Melanocyte of skin (primary cell): Measurements from ENCODE around the gene RIPK3. TPM values are rescaled to one million over a fixed set of nuclear protein-coding genes. Genes with fewer than 3 reads are reported as not detected.

Experiments
- small RNA-seq, 2 donors: library from RNA; depleted of rRNA; stranded (forward); fragments of <200 nt; gene quantifications; one replicate each; pipeline ENCODE3, GENCODE V24; 2012
- total RNA-seq, 2 donors: library from RNA; depleted of rRNA; stranded (reverse); fragments of >200 nt; gene quantifications; 2 replicates each; pipeline ENCODE4 v1.2.3, GENCODE V29; 2012

RIPK3 gene
- 1 to 10 TPM; 3.4 to 3.7 TPM for total RNA-seq

DNA sequence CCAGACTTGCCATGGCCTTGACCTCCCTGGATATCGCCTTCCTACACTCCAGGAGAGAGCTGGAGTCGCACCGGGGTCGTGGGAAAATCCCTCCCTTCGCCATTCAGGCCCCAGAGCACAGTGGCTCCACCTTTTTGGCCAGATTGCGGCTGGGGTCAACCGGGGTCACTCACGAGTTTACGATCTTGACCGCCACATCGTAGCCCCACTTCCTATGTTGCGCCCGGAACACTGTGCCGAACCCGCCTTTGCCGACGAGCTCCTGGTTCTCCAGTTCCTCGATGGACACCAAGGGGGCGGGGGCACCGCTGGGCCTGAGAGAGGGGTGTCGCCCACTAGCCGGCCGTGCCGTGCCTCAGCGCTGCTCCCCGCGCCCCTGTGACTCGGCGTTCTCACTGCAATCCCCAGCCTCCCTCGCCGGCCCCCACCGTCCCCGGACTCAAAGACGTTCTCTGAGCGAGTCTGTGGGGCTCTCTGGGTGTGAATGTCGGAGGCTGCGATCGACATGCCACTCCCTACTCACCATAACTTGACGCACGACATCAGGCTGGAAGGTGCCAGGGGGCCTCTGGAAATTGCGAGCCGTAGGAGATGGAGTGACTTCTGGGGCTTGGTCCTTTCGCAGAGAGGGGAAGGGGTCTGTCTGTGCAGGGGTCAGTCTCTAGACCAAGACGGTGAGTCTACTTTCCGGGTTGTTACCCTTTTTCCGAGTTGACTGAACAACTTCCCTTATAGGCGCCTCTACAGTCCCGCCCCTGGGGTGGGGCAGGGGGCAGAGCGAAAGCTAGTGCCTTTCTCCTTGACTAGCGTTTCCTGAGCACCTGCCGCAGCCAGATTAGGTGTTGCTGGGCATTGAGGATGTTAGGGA lies at the start of gene RIPK3:
Gene RIPK3, minus strand, starts transcription at position 708 of the 868 bp plus-strand sequence. Its CDS starts 165 bp downstream, at position 543.

DNA sequence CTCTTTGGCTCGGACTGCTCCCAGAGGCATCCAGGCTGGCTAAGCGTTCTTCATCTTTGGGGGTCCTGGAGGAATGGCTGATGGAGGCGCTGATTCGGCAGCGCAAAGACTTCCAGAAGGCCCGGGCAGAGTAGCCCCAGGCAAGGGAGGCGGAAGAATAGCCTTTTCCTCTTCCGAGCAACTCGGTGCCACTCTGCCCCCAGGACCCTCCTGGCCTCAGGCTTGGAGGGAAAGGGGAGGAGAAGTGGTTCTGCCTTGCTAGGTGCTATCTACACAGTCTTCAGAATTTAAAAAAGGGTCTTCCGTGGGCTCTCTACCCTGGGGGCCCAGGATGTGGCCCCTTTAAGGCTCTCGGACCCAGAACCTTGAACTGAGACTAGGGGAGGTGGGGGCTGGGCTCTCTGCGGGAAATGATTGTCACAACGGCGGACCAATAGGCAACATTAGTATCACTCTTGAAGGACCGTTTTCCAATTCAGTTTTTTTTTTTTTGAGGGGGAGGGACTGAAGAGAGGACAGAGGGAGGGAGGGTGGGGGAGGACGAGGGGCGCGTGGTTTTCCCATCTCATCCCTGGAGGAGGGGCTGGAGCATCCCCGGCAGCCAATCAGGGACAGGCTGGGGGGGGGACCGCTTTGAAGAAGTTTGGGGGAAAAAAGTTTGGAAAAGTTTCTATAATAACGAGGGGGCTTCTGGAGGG lies 27.9 kb upstream of the RIPK3 start, which contains the start of gene NFATC4:
Gene NFATC4, plus strand, starts transcription at position 671 of the 698 bp plus-strand sequence. CDS start 157 bp downstream, outside the sequence.

DNA sequence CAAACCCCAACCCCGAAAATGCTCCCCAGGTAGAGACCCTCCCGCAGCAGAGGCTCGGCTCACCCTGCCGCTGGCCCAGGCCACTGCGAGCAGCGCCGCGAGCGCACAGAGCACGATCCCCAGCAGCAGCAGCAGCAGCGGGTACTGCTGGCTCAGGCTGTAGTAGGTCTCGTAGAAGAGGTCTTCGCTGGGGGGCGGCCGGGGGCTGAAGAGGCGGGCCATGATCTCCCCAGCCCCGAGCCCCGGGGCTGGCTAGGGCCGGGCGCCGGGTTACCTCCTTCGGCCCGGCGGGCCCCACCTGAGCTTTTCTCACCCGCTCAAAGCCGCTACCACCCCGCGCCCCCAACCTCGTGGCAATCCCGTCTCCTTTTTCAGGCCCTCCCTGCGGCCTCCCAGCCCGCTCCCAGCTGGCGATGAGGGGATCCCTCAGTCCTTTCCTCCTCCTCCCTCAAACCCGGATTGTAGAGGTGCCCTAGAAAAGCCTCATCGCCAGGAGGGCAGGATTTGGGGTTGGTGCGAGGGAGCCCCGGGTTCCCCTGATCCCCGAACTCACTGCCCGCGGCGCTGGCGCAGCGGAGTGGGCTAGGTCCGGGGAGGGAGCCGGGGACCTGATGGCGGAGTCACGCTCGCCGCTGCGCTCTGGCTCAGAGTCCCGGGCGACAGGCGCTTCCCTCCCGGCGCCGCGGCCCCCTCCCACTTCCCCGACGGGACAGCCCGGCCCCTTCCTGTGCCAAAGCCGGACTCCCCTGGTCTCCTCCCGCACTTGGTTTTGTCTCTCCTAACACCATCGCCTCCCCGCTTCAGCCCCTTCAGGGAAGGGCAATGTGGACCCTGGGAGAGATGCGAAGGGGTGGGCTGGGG lies 5.1 kb downstream of the RIPK3 start, which contains the start of gene ADCY4:
Gene ADCY4, minus strand, starts transcription at position 641 of the 861 bp plus-strand sequence. Its CDS starts 419 bp downstream, at position 222.

DNA sequence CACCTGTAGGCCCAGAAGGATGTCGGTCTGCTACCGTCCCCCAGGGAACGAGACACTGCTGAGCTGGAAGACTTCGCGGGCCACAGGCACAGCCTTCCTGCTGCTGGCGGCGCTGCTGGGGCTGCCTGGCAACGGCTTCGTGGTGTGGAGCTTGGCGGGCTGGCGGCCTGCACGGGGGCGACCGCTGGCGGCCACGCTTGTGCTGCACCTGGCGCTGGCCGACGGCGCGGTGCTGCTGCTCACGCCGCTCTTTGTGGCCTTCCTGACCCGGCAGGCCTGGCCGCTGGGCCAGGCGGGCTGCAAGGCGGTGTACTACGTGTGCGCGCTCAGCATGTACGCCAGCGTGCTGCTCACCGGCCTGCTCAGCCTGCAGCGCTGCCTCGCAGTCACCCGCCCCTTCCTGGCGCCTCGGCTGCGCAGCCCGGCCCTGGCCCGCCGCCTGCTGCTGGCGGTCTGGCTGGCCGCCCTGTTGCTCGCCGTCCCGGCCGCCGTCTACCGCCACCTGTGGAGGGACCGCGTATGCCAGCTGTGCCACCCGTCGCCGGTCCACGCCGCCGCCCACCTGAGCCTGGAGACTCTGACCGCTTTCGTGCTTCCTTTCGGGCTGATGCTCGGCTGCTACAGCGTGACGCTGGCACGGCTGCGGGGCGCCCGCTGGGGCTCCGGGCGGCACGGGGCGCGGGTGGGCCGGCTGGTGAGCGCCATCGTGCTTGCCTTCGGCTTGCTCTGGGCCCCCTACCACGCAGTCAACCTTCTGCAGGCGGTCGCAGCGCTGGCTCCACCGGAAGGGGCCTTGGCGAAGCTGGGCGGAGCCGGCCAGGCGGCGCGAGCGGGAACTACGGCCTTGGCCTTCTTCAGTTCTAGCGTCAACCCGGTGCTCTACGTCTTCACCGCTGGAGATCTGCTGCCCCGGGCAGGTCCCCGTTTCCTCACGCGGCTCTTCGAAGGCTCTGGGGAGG lies 28.9 kb downstream of the RIPK3 start, which contains the start of gene LTB4R:
Gene LTB4R, plus strand, starts transcription at position 857 of the 959 bp plus-strand sequence. CDS start 4,150 bp downstream, outside the sequence.

DNA sequence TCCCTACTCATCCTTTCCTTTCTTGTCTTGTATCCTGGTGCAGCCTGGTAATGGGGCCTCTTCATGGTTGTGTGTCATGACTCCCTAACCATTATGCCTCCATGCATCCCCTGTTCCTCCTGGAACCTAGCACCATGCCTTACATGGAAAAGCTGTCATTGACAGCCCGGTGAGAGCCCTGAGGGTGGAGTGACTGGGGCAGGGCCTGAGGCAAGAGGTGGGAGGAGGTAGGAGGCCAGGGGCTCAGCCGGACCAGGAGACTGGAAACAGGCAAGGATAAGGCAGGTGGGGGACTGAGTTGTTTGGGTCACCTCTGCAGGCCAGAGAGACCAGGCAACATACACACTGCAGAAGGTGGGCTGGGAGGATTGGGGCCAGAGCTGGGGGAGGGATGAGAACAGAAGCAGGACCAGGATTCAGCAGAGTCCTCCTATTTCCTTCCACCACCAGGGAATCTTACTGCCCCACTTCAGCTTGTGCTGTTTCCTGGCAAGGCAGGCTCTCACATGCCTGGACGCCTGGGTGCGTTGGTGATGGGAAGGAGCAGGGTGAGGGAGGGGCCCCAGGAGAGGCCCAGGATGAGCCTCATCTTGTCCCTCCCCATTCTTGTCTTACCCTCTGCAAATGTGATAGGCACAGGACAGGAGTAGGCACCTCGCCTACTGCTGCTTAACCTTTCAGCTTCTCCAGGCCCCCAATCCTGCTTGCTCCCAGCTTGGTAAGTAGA lies 30.1 kb downstream of the RIPK3 start, which contains the start of gene LTB4R2:
Gene LTB4R2, plus strand, starts transcription at position 603 of the 727 bp plus-strand sequence. CDS start 525 bp downstream, outside the sequence.

DNA sequence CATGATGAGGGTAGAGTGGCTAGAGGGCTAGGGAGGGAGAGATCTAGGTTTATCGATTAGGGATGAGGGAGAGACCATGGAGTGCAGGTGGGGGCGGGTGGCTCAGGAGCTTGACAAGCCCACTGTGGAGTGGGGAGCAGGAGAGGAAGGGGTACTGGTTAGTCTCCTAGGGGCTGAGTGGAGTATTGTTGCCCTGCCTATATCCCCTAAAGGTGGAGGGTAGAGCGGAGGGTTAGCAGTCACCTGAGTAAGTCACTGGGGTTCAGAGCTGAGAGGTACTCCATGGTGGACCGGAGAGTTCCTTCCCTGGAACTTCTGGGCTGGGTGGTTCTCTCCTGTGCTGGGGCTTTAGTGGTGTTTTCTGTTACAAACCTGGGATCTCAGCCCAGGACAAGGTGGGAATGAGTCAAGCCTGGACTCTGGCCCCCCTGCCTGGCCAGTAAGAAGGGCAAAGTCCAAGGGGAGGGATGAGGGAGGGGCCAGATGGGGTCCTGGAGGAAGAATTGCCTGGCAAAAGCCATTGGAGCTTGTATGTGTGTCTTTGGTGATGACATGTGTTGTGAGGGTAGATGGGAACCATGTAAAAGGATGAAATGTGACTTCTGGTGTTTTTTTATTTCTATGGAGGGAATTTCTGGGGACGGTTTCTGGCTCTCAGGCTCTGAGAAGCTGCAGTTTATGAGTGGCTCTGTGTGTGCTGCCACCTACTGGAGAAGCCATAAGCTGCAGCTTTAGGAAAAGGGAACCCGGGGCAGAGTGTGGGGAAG lies 32.0 kb downstream of the RIPK3 start, which contains the start of gene CIDEB:
Gene CIDEB, minus strand, starts transcription at position 403 of the 767 bp plus-strand sequence. Its CDS starts 119 bp downstream, at position 284.

DNA sequence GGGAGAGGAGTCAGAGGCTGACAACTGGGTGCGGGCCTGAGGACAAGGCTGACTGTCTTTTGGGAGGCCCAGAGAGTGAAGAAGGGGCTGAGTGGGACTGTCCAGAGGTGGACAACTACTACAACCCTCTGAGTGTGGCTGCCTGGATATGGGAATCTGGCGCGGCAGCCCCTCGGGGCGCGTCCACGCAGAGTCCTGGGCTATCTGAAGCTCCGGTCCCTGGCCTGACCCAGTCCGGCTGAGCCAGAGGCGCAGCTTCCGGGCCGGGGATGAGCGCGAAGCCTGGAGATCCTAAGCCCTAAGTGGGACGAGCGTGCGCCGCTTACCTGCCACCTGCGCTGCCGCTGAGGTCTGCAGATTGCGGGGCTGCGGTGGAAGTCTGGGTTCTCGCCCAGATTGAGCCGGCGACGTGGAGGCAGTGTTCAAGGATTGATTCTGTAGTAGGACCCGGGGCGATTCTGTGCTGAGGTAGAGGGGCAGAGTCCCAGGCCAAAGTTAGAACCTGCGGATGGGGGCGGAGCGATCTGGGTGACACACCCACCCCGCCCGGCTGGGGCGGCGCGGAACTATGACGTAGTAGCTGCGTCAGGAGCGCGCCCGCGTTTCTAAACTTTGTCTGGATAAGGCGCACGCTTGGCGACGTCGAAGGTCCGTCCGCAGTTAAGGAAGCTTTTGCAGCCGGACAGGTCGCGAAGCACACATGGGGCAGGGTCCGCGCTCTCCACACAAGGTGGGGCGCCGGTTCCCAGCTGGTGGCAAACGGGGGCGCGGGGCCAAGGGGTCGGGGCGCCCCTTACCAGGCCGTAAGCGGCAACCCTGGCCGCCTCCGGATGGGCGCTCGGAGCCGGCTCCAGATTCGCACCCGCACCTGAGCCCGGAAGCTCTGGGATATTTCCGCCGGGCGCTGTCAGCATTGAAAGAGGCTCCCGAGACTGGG lies 40.3 kb downstream of the RIPK3 start, which contains the start of the genes DHRS1 and NOP9:
Gene DHRS1, minus strand, starts transcription at position 526 of the 937 bp plus-strand sequence. CDS start 674 bp downstream, outside the sequence.
Gene NOP9, plus strand, starts transcription at position 596 of the 937 bp plus-strand sequence. Its CDS starts 105 bp downstream, at position 701.

Small RNAs within 50 kb of the gene (small RNA-seq; reads per million reads assigned to genes)
- gene RF00026: 0 reads per million in 2 donors

Other genes with a start within 250 kb of the RIPK3 start
- gene PCK2, start 245.7 kb downstream of the RIPK3 start, total RNA-seq: 10 to 100 TPM in 1 of 2 donors, 1 to 10 TPM in 1; 9.3 to 16.7 TPM
- 10 to 100 TPM; 74.3 to 83.3 TPM for gene DCAF11, start 225.2 kb downstream of the RIPK3 start, total RNA-seq
- 1 to 10 TPM; 1.7 to 2.0 TPM for gene NRL, start 225.0 kb downstream of the RIPK3 start, total RNA-seq
- gene FITM1, start 209.3 kb downstream of the RIPK3 start, total RNA-seq: under 1 TPM in 1 of 2 donors, not detected in 1; 0.34 TPM
- 100 to 1,000 TPM; 116 TPM for gene PSME1, start 203.8 kb downstream of the RIPK3 start, total RNA-seq
- 10 to 100 TPM; 16.9 to 18.6 TPM for gene EMC9, start 198.4 kb downstream of the RIPK3 start, total RNA-seq
- 100 to 1,000 TPM; 163 to 168 TPM for gene PSME2, start 193.4 kb downstream of the RIPK3 start, total RNA-seq
- 10 to 100 TPM; 58.8 to 76.9 TPM for gene RNF31, start 192.5 kb downstream of the RIPK3 start, total RNA-seq
- gene IRF9, start 178.7 kb downstream of the RIPK3 start, total RNA-seq: 100 to 1,000 TPM; 161 to 192 TPM
- gene REC8, start 167.9 kb downstream of the RIPK3 start, total RNA-seq: 10 to 100 TPM in 1 of 2 donors, 1 to 10 TPM in 1; 8.9 to 29.0 TPM
- gene IPO4, start 151.2 kb downstream of the RIPK3 start, total RNA-seq: 10 to 100 TPM; 38.2 to 69.3 TPM
- gene TM9SF1, start 144.6 kb downstream of the RIPK3 start, total RNA-seq: 10 to 100 TPM; 57.6 to 60.9 TPM
- gene TSSK4, start 134.3 kb downstream of the RIPK3 start, total RNA-seq: not detected
- gene CHMP4A, start 126.5 kb downstream of the RIPK3 start, total RNA-seq: 10 to 100 TPM in 1 of 2 donors, 1 to 10 TPM in 1; 8.3 to 12.4 TPM
- gene MDP1, start 123.9 kb downstream of the RIPK3 start, total RNA-seq: 1 to 10 TPM; 3.3 to 7.9 TPM
- gene NEDD8, start 107.6 kb downstream of the RIPK3 start, total RNA-seq: 10 to 100 TPM; 80.2 to 96.6 TPM
- 10 to 100 TPM; 39.9 to 64.6 TPM for gene GMPR2, start 107.1 kb downstream of the RIPK3 start, total RNA-seq
- gene TINF2, start 97.4 kb downstream of the RIPK3 start, total RNA-seq: 10 to 100 TPM; 44.6 to 52.7 TPM
- under 1 TPM in 1 of 2 donors, not detected in 1; 0.34 TPM for gene TGM1, start 76.8 kb downstream of the RIPK3 start, total RNA-seq
- gene RABGGTA, start 68.4 kb downstream of the RIPK3 start, total RNA-seq: 10 to 100 TPM; 38.5 to 41.0 TPM
- gene DHRS1, start 40.2 kb downstream of the RIPK3 start, total RNA-seq: 10 to 100 TPM; 11.0 to 20.3 TPM
- gene NOP9, start 40.1 kb downstream of the RIPK3 start, total RNA-seq: 10 to 100 TPM; 23.1 to 28.3 TPM
- gene CIDEB, start 32.0 kb downstream of the RIPK3 start, total RNA-seq: 1 to 10 TPM; 1.7 to 2.4 TPM
- gene LTB4R2, start 29.9 kb downstream of the RIPK3 start, total RNA-seq: 1 to 10 TPM; 3.3 to 4.5 TPM
- gene LTB4R, start 28.5 kb downstream of the RIPK3 start, total RNA-seq: 1 to 10 TPM in 1 of 2 donors, under 1 TPM in 1; 1.00 to 2.1 TPM
- under 1 TPM; under 0.01 to 0.34 TPM for gene ADCY4, start 4.9 kb downstream of the RIPK3 start, total RNA-seq
- gene NFATC4, start 28.2 kb upstream of the RIPK3 start, total RNA-seq: 10 to 100 TPM; 16.0 to 29.3 TPM
- gene NYNRIN, start 59.0 kb upstream of the RIPK3 start, total RNA-seq: 1 to 10 TPM; 1.0 to 1.7 TPM
- gene CBLN3, start 89.7 kb upstream of the RIPK3 start, total RNA-seq: under 1 TPM; 0.33 to 0.34 TPM
- gene KHNYN, start 90.0 kb upstream of the RIPK3 start, total RNA-seq: 10 to 100 TPM; 42.3 to 46.5 TPM
- 10 to 100 TPM in 1 of 2 donors, 1 to 10 TPM in 1; 7.3 to 15.5 TPM for gene SDR39U1, start 102.8 kb upstream of the RIPK3 start, total RNA-seq
- gene CMA1, start 168.3 kb upstream of the RIPK3 start, total RNA-seq: not detected
- gene CTSG, start 236.3 kb upstream of the RIPK3 start, total RNA-seq: not detected